NCI-H146 (cell line): ENCODE data around the gene RTF1.

Experiments
- DNase-seq: peaks from one replicate; lab custom pipeline; 2025; lab: John Stamatoyannopoulos, UW

Gene RTF1

GRCh38 chr15:41506796-41507341, 90.0 kb downstream of the RTF1 start:
- no peak for DNase-seq

GRCh38 chr15:41507820-41508290, 91.0 kb downstream of the RTF1 start:
- DNase-seq, result no peak

GRCh38 chr15:41510728-41511127, 93.8 kb downstream of the RTF1 start:
- DNase-seq, result no peak

- DNase-seq, result peak; percentile 61
Measured at GRCh38 chr15:41511331-41511898, 94.5 kb downstream of the RTF1 start.

- DNase-seq, result peak; percentile 50
Measured at GRCh38 chr15:41511899-41512369, 95.0 kb downstream of the RTF1 start.

GRCh38 chr15:41512512-41512939, 95.6 kb downstream of the RTF1 start:
- DNase-seq, result peak; percentile 7

GRCh38 chr15:41512940-41513505, 96.1 kb downstream of the RTF1 start:
- peak; percentile 10 for DNase-seq

- DNase-seq, result peak; percentile 31
Measured at GRCh38 chr15:41513506-41514227, 96.8 kb downstream of the RTF1 start, which contains the start of gene LTK. Gene LTK, minus strand, starts transcription at chr15:41513827. Its CDS starts 118 bp downstream, at chr15:41513709.

- DNase-seq, result no peak
Measured at GRCh38 chr15:41517895-41518449, 101.1 kb downstream of the RTF1 start.

GRCh38 chr15:41520636-41521035, 103.7 kb downstream of the RTF1 start:
- DNase-seq, result no peak

- no peak for DNase-seq
Measured at GRCh38 chr15:41521614-41522013, 104.7 kb downstream of the RTF1 start.

- DNase-seq, result no peak
Measured at GRCh38 chr15:41523097-41523496, 106.2 kb downstream of the RTF1 start.

GRCh38 chr15:41530363-41530956, 113.6 kb downstream of the RTF1 start:
- DNase-seq, result no peak
